ENCODE measurements around the gene FOXP1. TPM values are rescaled to one million over a fixed set of nuclear protein-coding genes. Genes with fewer than 3 reads are reported as not detected.

Gene FOXP1
- total RNA-seq, 2 experiments from 2014 or later, result 203 to 205 TPM

DNA sequence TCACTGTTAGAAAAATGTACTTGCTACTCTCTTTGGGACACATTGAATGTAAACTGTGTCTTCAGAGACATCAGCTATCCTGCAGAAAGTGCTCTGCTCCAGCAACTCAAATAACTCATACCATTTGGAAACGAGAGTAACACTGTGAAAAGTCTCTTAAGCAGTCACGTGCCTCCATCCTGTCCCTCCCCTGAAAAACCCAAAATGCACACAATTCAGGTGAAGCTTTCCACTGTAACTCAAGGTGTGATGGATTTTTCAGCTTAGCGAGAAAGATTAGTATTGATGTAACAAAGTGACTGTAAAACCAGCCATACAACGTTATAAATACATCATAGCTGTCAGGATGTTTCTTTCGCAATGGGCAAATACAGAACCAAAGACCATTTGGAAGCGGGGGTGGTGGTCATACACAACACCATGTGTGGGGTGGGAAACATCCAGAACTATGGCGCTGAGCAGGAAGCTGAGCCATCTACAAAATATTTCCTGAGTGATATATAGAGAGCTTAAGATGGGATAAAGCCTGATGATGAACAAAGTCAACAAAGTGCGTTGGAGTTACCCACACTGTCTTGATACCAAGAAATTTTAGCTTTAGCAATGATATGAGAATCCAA, 332.3 kb downstream of the FOXP1 start:
- peak overlapping the region; percentile 36 for H3K27ac Mint-ChIP-seq
- peaks cover 10% of the 10 kb centered on the region for H3K9me3 Mint-ChIP-seq
- H3K4me3 Mint-ChIP-seq, result no peak overlapping the region
- no peaks in the 10 kb centered on the region for H3K27me3 Mint-ChIP-seq
- peaks cover 73% of the 10 kb centered on the region for H3K36me3 Mint-ChIP-seq
- no peak for DNase-seq
- peaks cover 78% of the 10 kb centered on the region for H3K4me1 Mint-ChIP-seq

DNA sequence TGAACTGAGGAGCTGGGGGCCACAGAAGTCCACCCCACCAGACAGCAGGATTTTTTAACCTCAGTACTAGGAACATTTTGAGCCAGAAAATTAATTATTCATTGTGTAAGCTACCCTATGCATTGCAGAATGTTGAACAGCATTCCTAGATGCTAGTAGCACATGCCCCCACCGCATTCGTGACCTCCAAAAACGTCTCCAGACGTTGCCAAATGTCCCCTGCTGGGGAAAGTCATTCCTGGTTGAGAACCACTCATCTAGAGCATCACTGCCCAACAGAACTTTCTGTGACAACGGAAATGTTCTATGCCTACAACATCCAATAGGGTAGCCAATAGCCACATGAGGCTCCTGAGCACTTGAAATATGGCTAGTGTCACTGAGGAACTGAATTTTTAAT, 333.5 kb downstream of the FOXP1 start:
- Mint-ChIP-seq H3K36me3 (peaks cover 67% of the 10 kb centered on the region), H3K4me3 (no peak overlapping the region), H3K27me3 (no peaks in the 10 kb centered on the region), H3K9me3 (peaks cover 10% of the 10 kb centered on the region), H3K4me1 (peaks cover 79% of the 10 kb centered on the region), H3K27ac (peak overlapping the region; percentile 29)
- DNase-seq, result no peak

DNA sequence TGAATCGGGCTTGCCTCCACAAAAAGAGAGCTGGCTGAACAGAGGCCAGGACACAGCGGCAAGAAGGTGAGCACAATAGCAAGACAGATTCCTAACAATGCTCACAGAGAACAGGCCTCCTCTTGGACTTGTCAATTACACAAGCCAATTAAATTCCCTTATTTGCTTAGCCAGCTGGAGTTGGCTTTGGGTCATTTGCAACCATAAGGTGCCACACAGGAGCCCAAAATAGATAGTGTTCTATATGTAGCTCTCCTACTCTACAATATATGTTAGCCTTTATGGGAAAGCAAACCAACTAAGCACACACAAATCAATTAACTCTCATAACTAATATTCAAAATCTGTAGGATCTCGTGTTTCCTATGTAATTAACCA, 335.6 kb downstream of the FOXP1 start:
- H3K4me1 Mint-ChIP-seq, result peaks cover 83% of the 10 kb centered on the region
- H3K27me3 Mint-ChIP-seq, result no peaks in the 10 kb centered on the region
- peaks cover 60% of the 10 kb centered on the region for H3K36me3 Mint-ChIP-seq
- no peak overlapping the region for H3K4me3 Mint-ChIP-seq
- H3K27ac Mint-ChIP-seq, result peak overlapping the region; percentile 44
- peaks cover 10% of the 10 kb centered on the region for H3K9me3 Mint-ChIP-seq
- no peak for DNase-seq

DNA sequence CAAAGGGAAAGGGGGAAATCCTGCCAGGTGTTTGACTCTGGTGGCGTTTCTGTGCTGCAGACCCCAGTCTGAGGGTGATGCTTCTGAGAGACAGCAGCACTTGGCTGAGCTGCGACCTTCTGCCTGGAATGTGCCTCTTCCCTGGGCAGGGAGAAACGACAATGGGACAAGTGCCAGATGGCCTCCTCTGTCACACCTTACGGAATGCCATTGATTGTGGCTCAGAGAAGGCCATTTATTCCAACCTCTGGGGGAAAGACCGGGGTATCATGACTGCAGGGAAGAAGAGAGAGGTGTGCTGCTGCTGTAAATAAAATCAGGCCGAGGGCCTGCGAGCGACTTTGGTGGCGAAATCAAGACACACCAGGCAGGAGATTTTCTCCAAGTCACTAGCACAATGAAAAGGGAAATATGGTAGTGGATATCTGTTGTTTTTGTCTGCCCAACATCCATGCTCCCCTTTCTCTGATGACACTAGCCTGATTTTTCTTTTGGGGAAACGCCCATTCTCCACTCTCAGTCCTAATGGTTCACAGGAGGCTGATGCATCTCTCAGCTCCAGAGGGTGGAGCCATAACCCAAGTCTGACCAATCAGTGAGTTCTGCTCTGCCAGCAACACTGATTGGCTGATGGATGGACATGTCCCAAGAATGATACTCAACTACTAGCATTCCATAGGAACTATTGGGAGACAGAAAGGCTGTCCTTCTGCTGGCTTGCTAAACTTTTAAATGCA, 336.1 kb downstream of the FOXP1 start:
- H3K36me3 Mint-ChIP-seq, result peaks cover 56% of the 10 kb centered on the region
- H3K27ac Mint-ChIP-seq, result peak overlapping the region; percentile 59
- DNase-seq, result no peak
- H3K4me1 Mint-ChIP-seq, result peaks cover 83% of the 10 kb centered on the region
- peaks cover 8% of the 10 kb centered on the region for H3K9me3 Mint-ChIP-seq
- no peaks in the 10 kb centered on the region for H3K27me3 Mint-ChIP-seq
- H3K4me3 Mint-ChIP-seq, result no peak overlapping the region

GRCh38 chr3:71245971-71246880, 337.3 kb downstream of the FOXP1 start:
- H3K9me3 Mint-ChIP-seq, result peaks cover under 1% of the 10 kb centered on the region
- peaks cover 44% of the 10 kb centered on the region for H3K36me3 Mint-ChIP-seq
- DNase-seq, result no peak
- H3K4me3 Mint-ChIP-seq, result no peak overlapping the region
- no peaks in the 10 kb centered on the region for H3K27me3 Mint-ChIP-seq
- peaks cover 79% of the 10 kb centered on the region for H3K4me1 Mint-ChIP-seq
- peak overlapping the region; percentile 60 for H3K27ac Mint-ChIP-seq

DNA sequence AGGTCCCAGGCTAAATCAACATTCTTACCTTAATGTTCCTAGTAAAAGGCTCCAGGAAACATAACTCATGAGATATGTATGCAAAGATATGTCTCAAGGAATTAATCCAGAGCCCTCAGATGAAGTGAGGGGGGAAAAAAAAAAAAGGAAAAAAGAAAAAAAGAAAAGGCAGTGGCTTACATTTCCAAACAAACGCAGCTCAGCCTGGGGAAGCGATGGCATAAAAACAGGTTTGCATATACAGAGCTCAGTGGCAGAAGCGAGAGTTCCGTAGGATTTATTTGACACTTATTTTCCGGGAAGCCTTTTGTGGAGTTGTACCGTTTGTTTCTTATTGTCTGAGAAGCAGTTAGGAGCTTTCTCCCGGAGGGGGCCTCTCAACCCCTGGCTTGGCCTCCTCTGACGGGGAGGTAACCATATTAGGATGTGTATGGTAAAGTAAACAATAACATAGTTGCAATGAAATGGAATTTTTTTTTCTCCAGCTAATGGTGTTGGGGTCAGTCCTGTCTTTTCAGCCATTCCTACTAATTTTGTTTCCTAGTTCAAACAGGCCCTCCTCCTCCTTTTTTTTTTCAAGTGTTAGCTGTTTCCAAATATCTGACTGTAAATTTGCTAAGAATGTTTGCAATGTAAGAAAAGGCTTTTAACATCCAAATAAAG, 338.6 kb downstream of the FOXP1 start:
- H3K4me1 Mint-ChIP-seq, result peaks cover 79% of the 10 kb centered on the region
- H3K36me3 Mint-ChIP-seq, result peaks cover 48% of the 10 kb centered on the region
- H3K27me3 Mint-ChIP-seq, result no peaks in the 10 kb centered on the region
- H3K27ac Mint-ChIP-seq, result no peak overlapping the region
- DNase-seq, result no peak
- H3K9me3 Mint-ChIP-seq, result no peaks in the 10 kb centered on the region
- no peak overlapping the region for H3K4me3 Mint-ChIP-seq

GRCh38 chr3:71244153-71244825, 339.2 kb downstream of the FOXP1 start:
- Mint-ChIP-seq H3K9me3 (no peaks in the 10 kb centered on the region), H3K4me1 (peaks cover 80% of the 10 kb centered on the region), H3K4me3 (no peak overlapping the region), H3K27ac (no peak overlapping the region), H3K27me3 (no peaks in the 10 kb centered on the region), H3K36me3 (peaks cover 49% of the 10 kb centered on the region)
- DNase-seq, result no peak

DNA sequence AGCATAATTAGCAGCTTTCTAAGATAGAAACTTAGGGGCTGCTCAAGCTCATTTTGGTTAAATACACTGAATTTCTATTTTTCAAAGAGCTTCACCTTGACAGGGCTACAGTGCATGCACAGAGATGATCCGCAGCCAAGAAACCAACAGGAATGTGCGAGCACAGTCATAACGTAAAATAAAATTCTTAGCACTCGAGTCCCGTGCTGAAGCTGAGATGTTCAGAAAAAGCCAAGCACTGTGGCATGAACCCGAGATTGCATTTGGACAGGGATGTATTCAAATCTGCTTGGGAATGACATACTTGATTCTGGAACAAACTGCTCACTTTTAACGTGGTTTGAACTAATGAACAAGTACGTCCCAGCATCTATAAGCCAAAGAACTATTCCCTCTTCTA, 340.3 kb downstream of the FOXP1 start:
- Mint-ChIP-seq H3K27me3 (no peaks in the 10 kb centered on the region), H3K4me1 (peaks cover 77% of the 10 kb centered on the region), H3K9me3 (no peaks in the 10 kb centered on the region), H3K36me3 (peaks cover 45% of the 10 kb centered on the region), H3K4me3 (no peak overlapping the region), H3K27ac (no peak overlapping the region)
- DNase-seq, result no peak

DNA sequence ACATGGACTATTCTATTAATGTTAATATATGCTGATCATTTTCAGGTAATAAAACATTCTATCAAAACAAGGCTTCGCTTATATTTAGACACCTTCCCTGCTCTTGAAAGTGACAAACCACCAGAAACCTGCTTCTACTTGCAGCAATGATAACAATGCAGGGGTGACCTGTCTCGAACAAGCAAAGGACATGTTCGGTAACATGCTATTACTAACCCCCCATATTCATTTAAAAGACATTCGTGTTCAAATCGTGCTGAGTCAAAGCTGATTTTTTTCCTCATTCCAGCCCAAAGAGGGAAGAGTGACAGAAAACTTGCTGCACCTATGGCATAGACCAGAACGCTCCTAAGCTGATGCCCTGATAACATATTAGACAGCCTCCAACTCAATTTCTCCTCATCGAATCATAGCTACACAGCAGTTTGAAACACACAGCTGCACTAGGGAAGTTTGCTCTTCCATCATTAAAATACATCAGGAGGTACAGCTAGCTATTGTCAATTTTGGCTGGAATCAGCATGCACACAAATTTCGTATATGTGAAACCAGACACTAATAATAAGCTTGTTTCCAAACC, 341.5 kb downstream of the FOXP1 start:
- DNase-seq, result no peak
- H3K36me3 Mint-ChIP-seq, result peaks cover 42% of the 10 kb centered on the region
- no peaks in the 10 kb centered on the region for H3K9me3 Mint-ChIP-seq
- no peak overlapping the region for H3K4me3 Mint-ChIP-seq
- peak overlapping the region; percentile 23 for H3K27ac Mint-ChIP-seq
- peaks cover 75% of the 10 kb centered on the region for H3K4me1 Mint-ChIP-seq
- no peaks in the 10 kb centered on the region for H3K27me3 Mint-ChIP-seq

GRCh38 chr3:71241246-71241901, 342.2 kb downstream of the FOXP1 start:
- Mint-ChIP-seq H3K36me3 (peaks cover 39% of the 10 kb centered on the region), H3K27ac (peak overlapping the region; percentile 4), H3K4me1 (peaks cover 69% of the 10 kb centered on the region)

GRCh38 chr3:71240034-71240433, 343.5 kb downstream of the FOXP1 start:
- Mint-ChIP-seq H3K4me1 (peaks cover 66% of the 10 kb centered on the region), H3K36me3 (peaks cover 51% of the 10 kb centered on the region), H3K27me3 (no peaks in the 10 kb centered on the region), H3K27ac (peak overlapping the region; percentile 72), H3K9me3 (peaks cover 3% of the 10 kb centered on the region), H3K4me3 (no peak overlapping the region)
- no peak for DNase-seq

More at GRCh38 chr3:71241246-71241901, 342.2 kb downstream of the FOXP1 start:
- no peak for DNase-seq
- H3K4me3 Mint-ChIP-seq, result no peak overlapping the region
- no peaks in the 10 kb centered on the region for H3K27me3 Mint-ChIP-seq
- H3K9me3 Mint-ChIP-seq, result no peaks in the 10 kb centered on the region

DNA sequence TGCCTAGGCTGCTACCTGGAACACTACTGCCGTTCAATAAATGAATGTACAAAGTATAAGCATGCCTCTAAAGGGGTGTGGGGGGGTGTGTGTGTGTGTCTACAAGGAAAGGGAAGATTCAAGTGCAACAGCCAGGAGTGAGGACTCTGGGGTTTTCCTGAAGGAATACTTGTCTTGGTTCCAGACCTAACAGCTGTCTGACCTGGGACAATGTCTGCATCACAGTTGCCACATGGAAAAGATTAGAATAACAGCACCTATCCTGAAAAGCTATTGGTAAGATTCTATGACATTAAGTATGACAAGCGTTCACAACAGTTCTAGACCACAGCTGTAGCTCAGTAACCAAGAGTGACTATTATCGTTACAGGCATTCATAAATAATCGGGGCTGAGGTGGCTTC, 345.2 kb downstream of the FOXP1 start:
- Mint-ChIP-seq H3K27me3 (no peaks in the 10 kb centered on the region), H3K9me3 (peaks cover 3% of the 10 kb centered on the region), H3K27ac (peak overlapping the region; percentile 68), H3K4me1 (peaks cover 64% of the 10 kb centered on the region), H3K4me3 (no peak overlapping the region), H3K36me3 (peaks cover 57% of the 10 kb centered on the region)
- DNase-seq, result no peak

DNA sequence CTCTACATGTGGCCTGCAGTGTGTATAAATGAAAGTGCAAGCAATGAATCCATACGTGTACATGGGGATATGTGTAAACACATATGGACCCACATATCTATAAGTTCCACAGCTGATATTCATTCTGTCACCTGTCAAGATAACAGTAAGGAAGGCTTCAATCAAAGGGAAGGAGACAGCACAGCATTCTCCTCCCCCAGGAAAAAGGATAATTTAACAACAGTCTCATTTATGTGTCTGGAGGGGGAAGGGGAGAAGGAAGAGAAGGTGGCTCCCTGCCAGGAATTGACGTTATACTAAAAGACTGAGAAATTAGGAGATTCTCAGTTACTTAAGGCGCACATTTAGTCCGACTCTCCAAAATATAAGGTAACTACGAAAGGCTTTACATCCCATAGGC, 345.9 kb downstream of the FOXP1 start:
- Mint-ChIP-seq H3K36me3 (peaks cover 58% of the 10 kb centered on the region), H3K4me1 (peaks cover 62% of the 10 kb centered on the region), H3K27me3 (no peaks in the 10 kb centered on the region), H3K9me3 (peaks cover 4% of the 10 kb centered on the region), H3K27ac (no peak overlapping the region), H3K4me3 (no peak overlapping the region)
- no peak for DNase-seq

DNA sequence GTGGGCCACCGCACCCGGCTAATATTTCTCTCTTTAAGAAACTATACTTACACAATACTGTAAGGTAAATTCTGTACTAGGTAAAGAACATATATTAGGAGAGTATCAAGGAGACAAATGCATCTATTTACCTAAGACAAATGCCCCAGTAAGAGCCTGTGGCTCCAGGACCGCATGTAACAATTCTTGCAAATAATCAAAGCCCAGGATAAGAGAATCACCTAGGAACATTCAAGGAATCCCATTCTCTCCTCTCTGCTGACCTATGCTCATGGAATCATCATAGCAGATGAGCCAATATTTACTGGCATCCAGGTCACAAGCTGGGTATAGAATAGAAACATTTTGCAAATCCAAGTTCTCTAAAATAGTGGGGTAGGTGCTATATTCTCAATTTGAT, 347.7 kb downstream of the FOXP1 start:
- Mint-ChIP-seq H3K4me1 (peaks cover 69% of the 10 kb centered on the region), H3K4me3 (no peak overlapping the region), H3K27ac (no peak overlapping the region), H3K27me3 (no peaks in the 10 kb centered on the region), H3K36me3 (peaks cover 65% of the 10 kb centered on the region), H3K9me3 (peaks cover 4% of the 10 kb centered on the region)
- DNase-seq, result no peak

All from activated naive CD8-positive, alpha-beta T cell treated with anti-CD3 and anti-CD28 coated beads for 36 hours (primary cell).